Measurements from ENCODE around the gene TOM1L2.

The TOM1L2 gene

DNA sequence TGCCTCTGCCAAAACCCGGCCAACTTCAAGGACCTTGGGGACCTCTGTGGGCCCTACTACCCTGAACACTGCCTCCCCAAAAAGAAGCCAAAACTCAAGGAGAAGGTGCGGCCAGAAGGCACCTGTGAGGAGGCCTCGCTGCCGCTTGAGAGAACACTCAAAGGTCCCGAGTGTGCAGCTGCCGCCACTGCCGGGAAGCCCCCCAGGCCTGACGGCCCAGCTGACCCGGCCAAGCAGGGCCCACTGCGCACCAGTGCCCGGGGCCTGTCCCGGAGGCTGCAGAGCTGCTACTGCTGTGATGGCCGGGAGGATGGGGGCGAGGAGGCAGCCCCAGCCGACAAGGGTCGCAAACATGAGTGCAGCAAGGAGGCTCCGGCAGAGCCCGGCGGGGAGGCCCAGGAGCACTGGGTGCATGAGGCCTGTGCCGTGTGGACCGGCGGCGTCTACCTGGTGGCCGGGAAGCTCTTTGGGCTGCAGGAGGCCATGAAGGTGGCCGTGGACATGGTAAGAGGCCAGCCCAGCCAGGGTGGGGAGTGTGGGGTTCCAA is 174.1 kb downstream of the TOM1L2 start:
- no peak for DNase-seq

DNA sequence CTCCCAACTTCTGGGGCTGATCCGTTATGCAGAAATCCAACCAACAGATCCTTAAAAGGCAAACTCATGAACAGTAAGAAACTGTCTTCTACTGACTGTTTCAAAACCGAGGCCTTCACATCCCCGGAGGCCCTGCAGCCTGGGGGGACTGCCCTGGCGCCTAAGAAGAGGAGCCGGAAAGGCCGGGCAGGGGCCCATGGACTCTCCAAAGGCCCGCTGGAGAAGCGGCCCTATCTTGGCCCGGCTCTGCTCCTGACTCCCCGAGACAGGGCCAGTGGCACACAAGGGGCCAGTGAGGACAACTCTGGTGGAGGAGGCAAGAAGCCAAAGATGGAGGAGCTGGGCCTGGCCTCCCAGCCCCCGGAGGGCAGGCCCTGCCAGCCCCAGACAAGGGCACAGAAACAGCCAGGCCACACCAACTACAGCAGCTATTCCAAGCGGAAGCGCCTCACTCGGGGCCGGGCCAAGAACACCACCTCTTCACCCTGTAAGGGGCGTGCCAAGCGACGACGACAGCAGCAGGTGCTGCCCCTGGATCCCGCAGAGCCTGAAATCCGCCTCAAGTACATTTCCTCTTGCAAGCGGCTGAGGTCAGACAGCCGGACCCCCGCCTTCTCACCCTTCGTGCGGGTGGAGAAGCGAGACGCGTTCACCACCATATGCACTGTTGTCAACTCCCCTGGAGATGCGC is 174.9 kb downstream of the TOM1L2 start:
- DNase-seq = no peak

DNA sequence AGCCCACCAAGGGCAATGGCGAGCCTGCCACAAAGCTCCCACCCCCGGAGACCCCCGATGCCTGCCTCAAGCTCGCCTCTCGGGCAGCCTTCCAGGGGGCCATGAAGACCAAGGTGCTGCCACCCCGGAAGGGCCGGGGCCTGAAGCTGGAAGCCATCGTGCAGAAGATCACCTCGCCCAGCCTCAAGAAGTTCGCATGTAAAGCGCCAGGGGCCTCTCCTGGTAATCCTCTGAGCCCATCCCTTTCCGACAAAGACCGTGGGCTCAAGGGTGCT is 175.5 kb downstream of the TOM1L2 start:
- no peak for DNase-seq

- no peak for DNase-seq
These were observed 176.0 kb downstream of the TOM1L2 start for GRCh38 chr17:17795946-17796786.

DNA sequence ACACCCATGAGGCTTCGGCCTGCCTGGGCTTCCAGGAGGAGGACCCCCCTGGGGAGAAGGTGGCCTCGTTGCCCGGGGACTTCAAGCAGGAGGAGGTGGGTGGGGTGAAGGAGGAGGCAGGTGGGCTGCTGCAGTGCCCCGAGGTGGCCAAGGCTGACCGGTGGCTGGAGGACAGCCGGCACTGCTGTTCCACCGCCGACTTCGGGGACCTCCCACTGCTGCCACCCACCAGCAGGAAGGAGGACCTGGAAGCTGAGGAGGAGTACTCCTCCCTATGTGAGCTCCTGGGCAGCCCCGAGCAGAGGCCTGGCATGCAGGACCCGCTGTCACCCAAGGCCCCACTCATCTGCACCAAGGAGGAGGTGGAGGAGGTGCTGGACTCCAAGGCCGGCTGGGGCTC is 176.9 kb downstream of the TOM1L2 start:
- no peak for DNase-seq

GRCh38 chr17:17794382-17794781 is 177.8 kb downstream of the TOM1L2 start:
- DNase-seq = no peak

All from CD4-positive, alpha-beta T cell treated with Interleukin-4 for 1 hour (primary cell).